HEK293 (cell line): ENCODE results near the gene NLGN1.

Source experiments
- CTCF ChIA-PET: fragments of 350-600 bp; formaldehyde crosslinking; extraction: SDS; loops from one replicate; lab custom pipeline; 2021; ENCODE audit warnings: antibody characterized with exemption; lab: Yijun Ruan, JAX
- POLR2A ChIA-PET: fragments of 300-600 bp; formaldehyde crosslinking; extraction: SDS; loops from one replicate; lab custom pipeline; 2020; ENCODE audit warnings: antibody characterized with exemption, inconsistent platforms; lab: Yijun Ruan, JAX
- H3K27ac ChIP-seq: fragments of 200-500 bp; sonication (Bioruptor generic); 2 replicates; pipeline ENCODE4 v1.5.1; 2014; ENCODE audit warnings: low read depth, low read length, control low read depth, inconsistent platforms; ENCODE audit errors: extremely low read depth
- H3K36me3 ChIP-seq, 2 experiments: fragments of 200-500 bp in 1 of 2; sonication (Bioruptor generic) in 1 of 2; 1 replicate in 1 of 2; 2 replicates in 1 of 2; pipeline ENCODE4 v1.5.1; 2014 to 2017; ENCODE audit warnings: inconsistent platforms in 2 of 2, low read length in 2 of 2; ENCODE audit not compliant: control insufficient read depth in 2 of 2, insufficient read depth in 1 of 2
- H3K4me1 ChIP-seq: fragments of 200-500 bp; sonication (Bioruptor generic); 2 replicates; pipeline ENCODE4 v1.5.1; 2014; ENCODE audit warnings: mild to moderate bottlenecking, low read length, inconsistent platforms; ENCODE audit not compliant: control insufficient read depth, insufficient read depth
- H3K4me3 ChIP-seq: 2 replicates; pipeline ENCODE4 v1.5.1; 2011; ENCODE audit warnings: low read depth, mild to moderate bottlenecking, control low read depth, low read length, moderate library complexity
- H3K9me3 ChIP-seq: fragments of 200-500 bp; sonication (Bioruptor generic); 2 replicates; pipeline ENCODE4 v1.5.1; 2014; ENCODE audit warnings: low read depth, low read length, inconsistent platforms; ENCODE audit not compliant: control insufficient read depth, insufficient read depth
- BCL11B ChIP-seq: fragments of 450-650 bp; formaldehyde crosslinking; IDR thresholded peaks from 2 replicates; pipeline ENCODE4 v1.5.1; 2016; ENCODE audit warnings: low read depth, missing biosample characterization, missing genetic modification characterization
- HOXD13 ChIP-seq: sonication (generic); formaldehyde crosslinking; IDR thresholded peaks from 2 replicates; pipeline ENCODE4 v1.8.0; 2022; ENCODE audit warnings: missing genetic modification reagents, borderline replicate concordance
- KLF1 ChIP-seq: fragments of 450-650 bp; formaldehyde crosslinking; IDR thresholded peaks from 2 replicates; pipeline ENCODE4 v1.5.1; 2016; ENCODE audit warnings: missing biosample characterization, missing genetic modification characterization
- OVOL3 ChIP-seq: fragments of 450-650 bp; formaldehyde crosslinking; IDR thresholded peaks from 2 replicates; pipeline ENCODE4 v1.5.1; 2016; ENCODE audit warnings: missing biosample characterization, missing genetic modification characterization
- SALL2 ChIP-seq: fragments of 450-650 bp; formaldehyde crosslinking; IDR thresholded peaks from 2 replicates; pipeline ENCODE4 v1.5.0; 2017; ENCODE audit warnings: missing biosample characterization, mild to moderate bottlenecking, missing genetic modification characterization, borderline replicate concordance
- SCRT2 ChIP-seq: fragments of 450-650 bp; formaldehyde crosslinking; IDR thresholded peaks from 2 replicates; pipeline ENCODE4 v1.5.1; 2016; ENCODE audit warnings: missing biosample characterization, missing genetic modification characterization
- SP7 ChIP-seq: fragments of 450-650 bp; formaldehyde crosslinking; IDR thresholded peaks from 2 replicates; pipeline ENCODE4 v1.5.1; 2016; ENCODE audit warnings: missing biosample characterization, missing genetic modification characterization
- ZNF121 ChIP-seq: fragments of 450-650 bp; formaldehyde crosslinking; IDR thresholded peaks from 2 replicates; pipeline ENCODE4 v1.5.1; 2016; ENCODE audit warnings: missing biosample characterization, missing genetic modification characterization
- ZNF174 ChIP-seq: fragments of 450-650 bp; formaldehyde crosslinking; IDR thresholded peaks from 2 replicates; pipeline ENCODE4 v1.5.0; 2017; ENCODE audit warnings: missing biosample characterization, mild to moderate bottlenecking, missing genetic modification characterization
- ZNF184 ChIP-seq: fragments of 450-650 bp; IDR thresholded peaks from 2 replicates; pipeline ENCODE4 v1.5.1; 2018; ENCODE audit warnings: missing biosample characterization, mild to moderate bottlenecking, missing genetic modification characterization
- ZNF239 ChIP-seq: fragments of 450-650 bp; formaldehyde crosslinking; IDR thresholded peaks from 2 replicates; pipeline ENCODE4 v1.5.1; 2016; ENCODE audit warnings: missing biosample characterization, missing genetic modification characterization
- ZNF350 ChIP-seq: fragments of 450-650 bp; formaldehyde crosslinking; IDR thresholded peaks from 2 replicates; pipeline ENCODE4 v1.5.0; 2017; ENCODE audit warnings: missing biosample characterization, mild to moderate bottlenecking, missing genetic modification characterization
- ZNF37A ChIP-seq: fragments of 450-650 bp; IDR thresholded peaks from 2 replicates; pipeline ENCODE4 v1.5.1; 2018; ENCODE audit warnings: missing biosample characterization, missing genetic modification characterization
- ZNF394 ChIP-seq: fragments of 450-650 bp; formaldehyde crosslinking; IDR thresholded peaks from 2 replicates; pipeline ENCODE4 v1.5.1; 2016; ENCODE audit warnings: missing biosample characterization, missing genetic modification characterization, mild to moderate bottlenecking, moderate library complexity, borderline replicate concordance
- ZNF423 ChIP-seq: fragments of 450-650 bp; formaldehyde crosslinking; IDR thresholded peaks from 2 replicates; pipeline ENCODE4 v1.5.1; 2016; ENCODE audit warnings: missing biosample characterization, missing genetic modification characterization
- ZNF514 ChIP-seq: fragments of 450-650 bp; formaldehyde crosslinking; IDR thresholded peaks from 2 replicates; pipeline ENCODE4 v1.5.1; 2016; ENCODE audit warnings: missing biosample characterization, missing genetic modification characterization
- ZNF548 ChIP-seq: fragments of 450-650 bp; formaldehyde crosslinking; IDR thresholded peaks from 2 replicates; pipeline ENCODE4 v1.5.1; 2016; ENCODE audit warnings: missing biosample characterization, missing genetic modification characterization
- ZNF610 ChIP-seq: fragments of 450-650 bp; formaldehyde crosslinking; IDR thresholded peaks from 2 replicates; pipeline ENCODE4 v1.5.1; 2016; ENCODE audit warnings: missing biosample characterization, missing genetic modification characterization, borderline replicate concordance
- TF ChIP-seq, protein P1 (sequence below): fragments of 450-650 bp; formaldehyde crosslinking; IDR thresholded peaks from 2 replicates; pipeline ENCODE4 v1.5.1; 2017; ENCODE audit warnings: missing biosample characterization, missing genetic modification characterization
- TF ChIP-seq, protein P2 (sequence below): fragments of 450-650 bp; formaldehyde crosslinking; IDR thresholded peaks from 2 replicates; pipeline ENCODE4 v1.5.1; 2016; ENCODE audit warnings: missing biosample characterization, missing genetic modification characterization
- TF ChIP-seq, protein P3 (sequence below): sonication (generic); formaldehyde crosslinking; IDR thresholded peaks from 2 replicates; pipeline ENCODE4 v1.8.1; 2022; ENCODE audit warnings: mild to moderate bottlenecking, moderate library complexity, missing genetic modification reagents
- TF ChIP-seq, protein P4 (sequence below): fragments of 450-650 bp; formaldehyde crosslinking; IDR thresholded peaks from 2 replicates; pipeline ENCODE4 v1.5.1; 2016; ENCODE audit warnings: missing biosample characterization, missing genetic modification characterization
- TF ChIP-seq, protein P5 (sequence below): fragments of 450-650 bp; formaldehyde crosslinking; IDR thresholded peaks from 2 replicates; pipeline ENCODE4 v1.5.1; 2016; ENCODE audit warnings: missing biosample characterization, missing genetic modification characterization
- TF ChIP-seq, protein P6 (sequence below): fragments of 450-650 bp; formaldehyde crosslinking; IDR thresholded peaks from 2 replicates; pipeline ENCODE4 v1.5.1; 2017; ENCODE audit warnings: missing biosample characterization, missing genetic modification characterization

Gene NLGN1

DNA sequence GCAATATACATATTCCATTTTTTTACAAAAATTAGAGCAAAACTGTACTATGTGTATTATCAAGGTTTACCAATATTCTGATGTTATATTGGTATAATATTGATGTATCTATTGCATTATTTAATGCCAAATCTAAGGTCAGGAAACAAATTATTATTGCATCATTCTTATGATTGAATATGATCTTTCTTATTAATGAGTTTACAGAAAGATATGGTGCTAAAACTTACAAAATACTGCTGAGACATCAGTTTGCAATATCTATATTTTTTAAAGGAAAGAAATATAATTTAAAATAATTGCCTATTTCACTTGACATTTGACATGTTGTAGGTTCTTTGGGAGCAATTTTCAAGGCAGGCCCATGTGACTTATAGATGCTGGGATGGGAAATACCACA is 357.6 kb downstream of the NLGN1 start:
- Histone ChIP-seq H3K9me3 (no peaks in the 10 kb centered on the region), H3K4me3 (no peak overlapping the region), H3K27ac (no peak overlapping the region), H3K36me3 (no peaks in the 10 kb centered on the region)
- POLR2A ChIA-PET: no interaction called here
- TF ChIP-seq ZNF394 (no peak), ZNF423 (no peak), ZNF514 (tag by site-specific recombination) (no peak), ZNF174 (tag by site-specific recombination) (no peak), OVOL3 (tag by site-specific recombination) (no peak), ZNF239 (tag by site-specific recombination) (no peak), ZNF37A (no peak), BCL11B (no peak), SALL2 (tag by site-specific recombination) (no peak), SP7 (tag by site-specific recombination) (no peak), SCRT2 (no peak), ZNF184 (tag by site-specific recombination) (no peak), KLF1 (tag by site-specific recombination) (no peak), ZNF548 (tag by site-specific recombination) (no peak)
- TF ChIP-seq, protein P1, sequence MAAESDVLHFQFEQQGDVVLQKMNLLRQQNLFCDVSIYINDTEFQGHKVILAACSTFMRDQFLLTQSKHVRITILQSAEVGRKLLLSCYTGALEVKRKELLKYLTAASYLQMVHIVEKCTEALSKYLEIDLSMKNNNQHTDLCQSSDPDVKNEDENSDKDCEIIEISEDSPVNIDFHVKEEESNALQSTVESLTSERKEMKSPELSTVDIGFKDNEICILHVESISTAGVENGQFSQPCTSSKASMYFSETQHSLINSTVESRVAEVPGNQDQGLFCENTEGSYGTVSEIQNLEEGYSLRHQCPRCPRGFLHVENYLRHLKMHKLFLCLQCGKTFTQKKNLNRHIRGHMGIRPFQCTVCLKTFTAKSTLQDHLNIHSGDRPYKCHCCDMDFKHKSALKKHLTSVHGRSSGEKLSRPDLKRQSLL: no peak
- TF ChIP-seq, protein P2, sequence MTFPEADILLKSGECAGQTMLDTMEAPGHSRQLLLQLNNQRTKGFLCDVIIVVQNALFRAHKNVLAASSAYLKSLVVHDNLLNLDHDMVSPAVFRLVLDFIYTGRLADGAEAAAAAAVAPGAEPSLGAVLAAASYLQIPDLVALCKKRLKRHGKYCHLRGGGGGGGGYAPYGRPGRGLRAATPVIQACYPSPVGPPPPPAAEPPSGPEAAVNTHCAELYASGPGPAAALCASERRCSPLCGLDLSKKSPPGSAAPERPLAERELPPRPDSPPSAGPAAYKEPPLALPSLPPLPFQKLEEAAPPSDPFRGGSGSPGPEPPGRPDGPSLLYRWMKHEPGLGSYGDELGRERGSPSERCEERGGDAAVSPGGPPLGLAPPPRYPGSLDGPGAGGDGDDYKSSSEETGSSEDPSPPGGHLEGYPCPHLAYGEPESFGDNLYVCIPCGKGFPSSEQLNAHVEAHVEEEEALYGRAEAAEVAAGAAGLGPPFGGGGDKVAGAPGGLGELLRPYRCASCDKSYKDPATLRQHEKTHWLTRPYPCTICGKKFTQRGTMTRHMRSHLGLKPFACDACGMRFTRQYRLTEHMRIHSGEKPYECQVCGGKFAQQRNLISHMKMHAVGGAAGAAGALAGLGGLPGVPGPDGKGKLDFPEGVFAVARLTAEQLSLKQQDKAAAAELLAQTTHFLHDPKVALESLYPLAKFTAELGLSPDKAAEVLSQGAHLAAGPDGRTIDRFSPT (tag by site-specific recombination): no peak
- TF ChIP-seq, protein P3, sequence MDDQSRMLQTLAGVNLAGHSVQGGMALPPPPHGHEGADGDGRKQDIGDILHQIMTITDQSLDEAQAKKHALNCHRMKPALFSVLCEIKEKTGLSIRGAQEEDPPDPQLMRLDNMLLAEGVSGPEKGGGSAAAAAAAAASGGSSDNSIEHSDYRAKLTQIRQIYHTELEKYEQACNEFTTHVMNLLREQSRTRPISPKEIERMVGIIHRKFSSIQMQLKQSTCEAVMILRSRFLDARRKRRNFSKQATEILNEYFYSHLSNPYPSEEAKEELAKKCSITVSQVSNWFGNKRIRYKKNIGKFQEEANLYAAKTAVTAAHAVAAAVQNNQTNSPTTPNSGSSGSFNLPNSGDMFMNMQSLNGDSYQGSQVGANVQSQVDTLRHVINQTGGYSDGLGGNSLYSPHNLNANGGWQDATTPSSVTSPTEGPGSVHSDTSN (CRISPR knock-in tag): no peak
- TF ChIP-seq, protein P4, sequence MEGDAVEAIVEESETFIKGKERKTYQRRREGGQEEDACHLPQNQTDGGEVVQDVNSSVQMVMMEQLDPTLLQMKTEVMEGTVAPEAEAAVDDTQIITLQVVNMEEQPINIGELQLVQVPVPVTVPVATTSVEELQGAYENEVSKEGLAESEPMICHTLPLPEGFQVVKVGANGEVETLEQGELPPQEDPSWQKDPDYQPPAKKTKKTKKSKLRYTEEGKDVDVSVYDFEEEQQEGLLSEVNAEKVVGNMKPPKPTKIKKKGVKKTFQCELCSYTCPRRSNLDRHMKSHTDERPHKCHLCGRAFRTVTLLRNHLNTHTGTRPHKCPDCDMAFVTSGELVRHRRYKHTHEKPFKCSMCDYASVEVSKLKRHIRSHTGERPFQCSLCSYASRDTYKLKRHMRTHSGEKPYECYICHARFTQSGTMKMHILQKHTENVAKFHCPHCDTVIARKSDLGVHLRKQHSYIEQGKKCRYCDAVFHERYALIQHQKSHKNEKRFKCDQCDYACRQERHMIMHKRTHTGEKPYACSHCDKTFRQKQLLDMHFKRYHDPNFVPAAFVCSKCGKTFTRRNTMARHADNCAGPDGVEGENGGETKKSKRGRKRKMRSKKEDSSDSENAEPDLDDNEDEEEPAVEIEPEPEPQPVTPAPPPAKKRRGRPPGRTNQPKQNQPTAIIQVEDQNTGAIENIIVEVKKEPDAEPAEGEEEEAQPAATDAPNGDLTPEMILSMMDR (tag by site-specific recombination): no peak
- TF ChIP-seq, all 188 proteins: peak for 0
- H3K4me1 ChIP-seq: no peaks in the 10 kb centered on the region
- CTCF ChIA-PET: no interaction called here

DNA sequence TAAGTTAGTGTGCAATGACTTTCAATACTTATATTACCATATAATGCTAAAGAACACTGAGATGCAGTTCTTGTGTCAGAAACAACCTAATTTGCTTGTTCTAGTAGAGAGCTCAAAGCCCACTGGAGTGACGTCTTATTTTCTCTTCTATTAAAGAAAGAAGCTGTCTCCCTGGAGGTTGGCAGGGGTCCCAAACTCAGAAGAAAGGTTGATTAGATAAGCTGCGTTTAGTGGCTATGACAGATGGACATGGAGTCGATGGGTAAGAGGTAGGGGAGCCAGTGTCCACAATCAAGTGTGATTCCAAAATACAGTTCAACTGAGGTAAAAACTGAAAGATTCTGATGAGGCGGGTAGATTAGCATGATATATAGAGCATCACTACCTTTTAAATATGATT is 363.6 kb downstream of the NLGN1 start:
- H3K4me3 ChIP-seq: no peak overlapping the region
- no peaks in the 10 kb centered on the region for H3K36me3 ChIP-seq
- CTCF ChIA-PET: no interaction called here
- TF ChIP-seq ZNF610 (tag by site-specific recombination) (no peak), ZNF350 (tag by site-specific recombination) (no peak), HOXD13 (no peak), ZNF514 (tag by site-specific recombination) (no peak), ZNF121 (tag by site-specific recombination) (no peak)
- TF ChIP-seq, protein P1: no peak
- TF ChIP-seq, protein P5, sequence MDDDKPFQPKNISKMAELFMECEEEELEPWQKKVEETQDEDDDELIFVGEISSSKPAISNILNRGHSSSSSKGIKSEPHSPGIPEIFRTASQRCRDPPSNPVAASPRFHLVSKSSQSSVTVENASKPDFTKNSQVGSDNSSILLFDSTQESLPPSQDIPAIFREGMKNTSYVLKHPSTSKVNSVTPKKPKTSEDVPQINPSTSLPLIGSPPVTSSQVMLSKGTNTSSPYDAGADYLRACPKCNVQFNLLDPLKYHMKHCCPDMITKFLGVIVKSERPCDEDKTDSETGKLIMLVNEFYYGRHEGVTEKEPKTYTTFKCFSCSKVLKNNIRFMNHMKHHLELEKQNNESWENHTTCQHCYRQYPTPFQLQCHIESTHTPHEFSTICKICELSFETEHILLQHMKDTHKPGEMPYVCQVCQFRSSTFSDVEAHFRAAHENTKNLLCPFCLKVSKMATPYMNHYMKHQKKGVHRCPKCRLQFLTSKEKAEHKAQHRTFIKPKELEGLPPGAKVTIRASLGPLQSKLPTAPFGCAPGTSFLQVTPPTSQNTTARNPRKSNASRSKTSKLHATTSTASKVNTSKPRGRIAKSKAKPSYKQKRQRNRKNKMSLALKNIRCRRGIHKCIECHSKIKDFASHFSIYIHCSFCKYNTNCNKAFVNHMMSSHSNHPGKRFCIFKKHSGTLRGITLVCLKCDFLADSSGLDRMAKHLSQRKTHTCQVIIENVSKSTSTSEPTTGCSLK (tag by site-specific recombination): no peak
- TF ChIP-seq, protein P6, sequence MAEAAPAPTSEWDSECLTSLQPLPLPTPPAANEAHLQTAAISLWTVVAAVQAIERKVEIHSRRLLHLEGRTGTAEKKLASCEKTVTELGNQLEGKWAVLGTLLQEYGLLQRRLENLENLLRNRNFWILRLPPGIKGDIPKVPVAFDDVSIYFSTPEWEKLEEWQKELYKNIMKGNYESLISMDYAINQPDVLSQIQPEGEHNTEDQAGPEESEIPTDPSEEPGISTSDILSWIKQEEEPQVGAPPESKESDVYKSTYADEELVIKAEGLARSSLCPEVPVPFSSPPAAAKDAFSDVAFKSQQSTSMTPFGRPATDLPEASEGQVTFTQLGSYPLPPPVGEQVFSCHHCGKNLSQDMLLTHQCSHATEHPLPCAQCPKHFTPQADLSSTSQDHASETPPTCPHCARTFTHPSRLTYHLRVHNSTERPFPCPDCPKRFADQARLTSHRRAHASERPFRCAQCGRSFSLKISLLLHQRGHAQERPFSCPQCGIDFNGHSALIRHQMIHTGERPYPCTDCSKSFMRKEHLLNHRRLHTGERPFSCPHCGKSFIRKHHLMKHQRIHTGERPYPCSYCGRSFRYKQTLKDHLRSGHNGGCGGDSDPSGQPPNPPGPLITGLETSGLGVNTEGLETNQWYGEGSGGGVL (tag by site-specific recombination): no peak

More for the DNA sequence above, 363.6 kb downstream of the NLGN1 start:
- H3K27ac ChIP-seq: no peak overlapping the region
- no peaks in the 10 kb centered on the region for H3K4me1 ChIP-seq
- POLR2A ChIA-PET: no interaction called here
- no peaks in the 10 kb centered on the region for H3K9me3 ChIP-seq
